ENCODE data around the gene MORN5.

MORN5 gene

GRCh38 chr9:122140368-122141193 lies 19.1 kb upstream of the MORN5 start:
- no peak for DNase-seq (ENCODE audit: low read depth in 1 of 2, low spot score in 1 of 2)
- in situ Hi-C loops (cut with HindIII; ENCODE audit: low pct_unique_long_range_greater_than_20kb, low sequenced_read_pairs): no loop called here

GRCh38 chr9:122141671-122142070 lies 18.0 kb upstream of the MORN5 start:
- DNase-seq (ENCODE audit: low read depth in 1 of 2, low spot score in 1 of 2): no peak
- no peak for TF ChIP-seq JUND (IDR thresholded peaks at IDR 0.05; ENCODE audit: low read depth)
- in situ Hi-C loops (cut with HindIII; ENCODE audit: low pct_unique_long_range_greater_than_20kb, low sequenced_read_pairs): no loop called here

More at GRCh38 chr9:122140368-122141193, 19.1 kb upstream of the MORN5 start:
- TF ChIP-seq JUND (IDR thresholded peaks at IDR 0.05; ENCODE audit: low read depth): no peak

GRCh38 chr9:122143296-122143695 lies 16.4 kb upstream of the MORN5 start:
- DNase-seq (ENCODE audit: low read depth in 1 of 2, low spot score in 1 of 2): no peak
- in situ Hi-C loops (cut with HindIII; ENCODE audit: low pct_unique_long_range_greater_than_20kb, low sequenced_read_pairs): no loop called here
- no peak for TF ChIP-seq JUND (IDR thresholded peaks at IDR 0.05; ENCODE audit: low read depth)

- in situ Hi-C loops (cut with HindIII; ENCODE audit: low pct_unique_long_range_greater_than_20kb, low sequenced_read_pairs): no loop called here
Measured at GRCh38 chr9:122143876-122144405, 15.8 kb upstream of the MORN5 start.

GRCh38 chr9:122144836-122145591 lies 14.7 kb upstream of the MORN5 start:
- DNase-seq (ENCODE audit: low read depth in 1 of 2, low spot score in 1 of 2): no peak
- no peak for TF ChIP-seq JUND (IDR thresholded peaks at IDR 0.05; ENCODE audit: low read depth)
- in situ Hi-C loops (cut with HindIII; ENCODE audit: low pct_unique_long_range_greater_than_20kb, low sequenced_read_pairs): no loop called here

More at GRCh38 chr9:122143876-122144405, 15.8 kb upstream of the MORN5 start:
- DNase-seq (ENCODE audit: low read depth in 1 of 2, low spot score in 1 of 2): no peak
- no peak for TF ChIP-seq JUND (IDR thresholded peaks at IDR 0.05; ENCODE audit: low read depth)

- DNase-seq (ENCODE audit: low read depth in 1 of 2, low spot score in 1 of 2): no peak
- in situ Hi-C loops (cut with HindIII; ENCODE audit: low pct_unique_long_range_greater_than_20kb, low sequenced_read_pairs): no loop called here
- TF ChIP-seq JUND (IDR thresholded peaks at IDR 0.05; ENCODE audit: low read depth): no peak
Measured at GRCh38 chr9:122145592-122145863, 14.2 kb upstream of the MORN5 start.

GRCh38 chr9:122151267-122151828 lies 8.4 kb upstream of the MORN5 start:
- TF ChIP-seq JUND (IDR thresholded peaks at IDR 0.05; ENCODE audit: low read depth): no peak
- in situ Hi-C loops (cut with HindIII; ENCODE audit: low pct_unique_long_range_greater_than_20kb, low sequenced_read_pairs): no loop called here
- DNase-seq (ENCODE audit: low read depth in 1 of 2, low spot score in 1 of 2): no peak

GRCh38 chr9:122155796-122156195 lies 3.9 kb upstream of the MORN5 start:
- TF ChIP-seq JUND (IDR thresholded peaks at IDR 0.05; ENCODE audit: low read depth): no peak
- in situ Hi-C loops (cut with HindIII; ENCODE audit: low pct_unique_long_range_greater_than_20kb, low sequenced_read_pairs): no loop called here
- no peak for DNase-seq (ENCODE audit: low read depth in 1 of 2, low spot score in 1 of 2)

GRCh38 chr9:122158202-122158601 lies 1.5 kb upstream of the MORN5 start:
- in situ Hi-C loops (cut with HindIII; ENCODE audit: low pct_unique_long_range_greater_than_20kb, low sequenced_read_pairs): no loop called here
- no peak for TF ChIP-seq JUND (IDR thresholded peaks at IDR 0.05; ENCODE audit: low read depth)
- peak; percentile 38 to 70 for DNase-seq (ENCODE audit: low read depth in 1 of 2, low spot score in 1 of 2)

- in situ Hi-C loops (cut with HindIII; ENCODE audit: low pct_unique_long_range_greater_than_20kb, low sequenced_read_pairs): no loop called here
- no peak for DNase-seq (ENCODE audit: low read depth in 1 of 2, low spot score in 1 of 2)
- TF ChIP-seq JUND (IDR thresholded peaks at IDR 0.05; ENCODE audit: low read depth): no peak
Measured at GRCh38 chr9:122159925-122160246, 178 bp downstream of the MORN5 start.

- in situ Hi-C loops (cut with HindIII; ENCODE audit: low pct_unique_long_range_greater_than_20kb, low sequenced_read_pairs): no loop called here
- no peak for TF ChIP-seq JUND (IDR thresholded peaks at IDR 0.05; ENCODE audit: low read depth)
- no peak for DNase-seq (ENCODE audit: low read depth in 1 of 2, low spot score in 1 of 2)
Measured at GRCh38 chr9:122162415-122162814, 2.7 kb downstream of the MORN5 start.

GRCh38 chr9:122164286-122164685 lies 4.6 kb downstream of the MORN5 start:
- in situ Hi-C loops (cut with HindIII; ENCODE audit: low pct_unique_long_range_greater_than_20kb, low sequenced_read_pairs): no loop called here
- no peak for TF ChIP-seq JUND (IDR thresholded peaks at IDR 0.05; ENCODE audit: low read depth)
- DNase-seq (ENCODE audit: low read depth in 1 of 2, low spot score in 1 of 2): no peak

GRCh38 chr9:122168356-122168755 lies 8.6 kb downstream of the MORN5 start:
- no peak for DNase-seq (ENCODE audit: low read depth in 1 of 2, low spot score in 1 of 2)
- TF ChIP-seq JUND (IDR thresholded peaks at IDR 0.05; ENCODE audit: low read depth): no peak
- in situ Hi-C loops (cut with HindIII; ENCODE audit: low pct_unique_long_range_greater_than_20kb, low sequenced_read_pairs): no loop called here
